K562 (cell line): ENCODE data around the gene TMEM217. TPM values are rescaled to one million over a fixed set of nuclear protein-coding genes. Genes with fewer than 3 reads are reported as not detected.

Experiments used
- E4F1 ChIP-seq: fragments of 250-450 bp; sonication (Bioruptor Pico); IDR thresholded peaks from 2 replicates; pipeline ENCODE4 v1.5.0; 2021; ENCODE audit warnings: mild to moderate bottlenecking, borderline replicate concordance
- HNRNPK ChIP-seq: fragments of 200-400 bp; formaldehyde crosslinking; IDR thresholded peaks from one replicate; pipeline ENCODE4 v1.6.1; 2018; ENCODE audit warnings: mild to moderate bottlenecking, low read depth, low read length; ENCODE audit not compliant: poor library complexity, severe bottlenecking
- MTF1 ChIP-seq: fragments of 250-450 bp; sonication (Bioruptor Pico); IDR thresholded peaks from 2 replicates; pipeline ENCODE4 v1.9.0; 2021; ENCODE audit warnings: moderate library complexity, mild to moderate bottlenecking, inconsistent platforms, borderline replicate concordance
- NCOA4 ChIP-seq: fragments of 450-650 bp; IDR thresholded peaks from 2 replicates; pipeline ENCODE4 v1.6.1; 2018; ENCODE audit warnings: mild to moderate bottlenecking; ENCODE audit not compliant: partially characterized antibody
- NFXL1 ChIP-seq: fragments of 450-650 bp; formaldehyde crosslinking; IDR thresholded peaks from 2 replicates; pipeline ENCODE4 v1.4.0; 2021; ENCODE audit warnings: mild to moderate bottlenecking
- PPARD ChIP-seq: fragments of 250-450 bp; sonication (Bioruptor Pico); IDR thresholded peaks from 2 replicates; pipeline ENCODE4 v1.8.0; 2022; ENCODE audit warnings: inconsistent platforms, mild to moderate bottlenecking, moderate library complexity
- TAF15 ChIP-seq: fragments of 200-400 bp; formaldehyde crosslinking; IDR thresholded peaks from 2 replicates; pipeline ENCODE4 v1.6.1; 2017; ENCODE audit warnings: mild to moderate bottlenecking, low read depth, low read length, moderate library complexity
- TCF7L2 ChIP-seq: fragments of 150-350 bp; IDR thresholded peaks from 2 replicates; pipeline ENCODE4 v1.6.1; 2016; ENCODE audit warnings: low read depth, mild to moderate bottlenecking, low read length, moderate library complexity
- YY1 ChIP-seq, 3 experiments: IDR thresholded peaks; 2 replicates each; pipeline ENCODE4 v1.6.1; 2011; ENCODE audit warnings: low read length in 2 of 3, mild to moderate bottlenecking in 2 of 3, moderate library complexity in 2 of 3, borderline replicate concordance in 1 of 3, control low read depth in 1 of 3, low read depth in 1 of 3; ENCODE audit not compliant: insufficient read depth in 3 of 3, insufficient replicate concordance in 2 of 3, control insufficient read depth in 1 of 3, insufficient read length in 1 of 3; ENCODE audit errors: extremely low read depth in 1 of 3
- ZNF318 ChIP-seq, 2 experiments: fragments of 450-650 bp; IDR thresholded peaks; 2 replicates each; pipeline ENCODE4 v1.6.1; 2016; ENCODE audit warnings: mild to moderate bottlenecking in 2 of 2, borderline replicate concordance in 1 of 2, low read depth in 1 of 2, moderate library complexity in 1 of 2
- polyA plus RNA-seq, 8 experiments: library from polyadenylated mRNA; depleted of rRNA in 4 of 8; stranded (reverse) in 5 of 8; unstranded in 3 of 8; fragments of >200 nt; fragmentation: Nextera tagmentation in 2 of 8; fragmentation: Illumina TruSeq in 1 of 8; extraction: Ambion mirVana in 2 of 8; extraction: Trizol in 1 of 8; gene quantifications; 2 replicates each; pipeline versions ENCODE4 v1.2.1 to v1.2.3, GENCODE V29; 2011 to 2014; ENCODE audit warnings: inconsistent platforms in 1 of 8, missing spikeins in 1 of 8
- total RNA-seq, 7 experiments: library from RNA; depleted of rRNA in 6 of 7; stranded (reverse); fragments of >200 nt in 6 of 7; fragmentation: Illumina TruSeq in 2 of 7; extraction: Trizol in 2 of 7; gene quantifications; 2 replicates each; pipeline versions ENCODE4 v1.2.1 to v1.2.3, GENCODE V29; 2011 to 2021; ENCODE audit warnings: low replicate concordance in 1 of 7

The TMEM217 gene
- total and polyA plus RNA-seq, 9 of the 15 experiments (the other 6 are each of a cell fraction or from before 2014, with no cell fraction given), result 1.3 to 8.0 (median 1.9) TPM

GRCh38 chr6:37169496-37170272, 88.3 kb downstream of the TMEM217 start, which contains the start of gene PIM1 (continued):
- TF ChIP-seq NCOA4 (no peak), HNRNPK (no peak), TAF15 (no peak), TCF7L2 (no peak), NFXL1 (CRISPR knock-in tag) (no peak), MTF1 (no peak), YY1 (IDR thresholded peaks at IDR 0.05; ENCODE audit: borderline replicate concordance in 1 of 3, control insufficient read depth in 1 of 3, extremely low read depth in 1 of 3, insufficient read depth in 3 of 3, insufficient read length in 1 of 3, insufficient replicate concordance in 2 of 3, low read depth in 1 of 3, low read length in 2 of 3) (peak in 2 of 3 experiments; percentile 65 to 77), PPARD (CRISPR knock-in tag) (no peak), ZNF318 (IDR thresholded peaks at IDR 0.05; ENCODE audit: borderline replicate concordance in 1 of 2, low read depth in 1 of 2) (no peak), E4F1 (CRISPR knock-in tag) (no peak)
- TF ChIP-seq, all 486 proteins: peak for 135
